ENCODE data around the gene SIRT7.
"Not testable (repeated sequence)": the region's sequence is repeated elsewhere in the genome, so short reads cannot be mapped to it uniquely, and the experiment has no call there.

Gene SIRT7

DNA sequence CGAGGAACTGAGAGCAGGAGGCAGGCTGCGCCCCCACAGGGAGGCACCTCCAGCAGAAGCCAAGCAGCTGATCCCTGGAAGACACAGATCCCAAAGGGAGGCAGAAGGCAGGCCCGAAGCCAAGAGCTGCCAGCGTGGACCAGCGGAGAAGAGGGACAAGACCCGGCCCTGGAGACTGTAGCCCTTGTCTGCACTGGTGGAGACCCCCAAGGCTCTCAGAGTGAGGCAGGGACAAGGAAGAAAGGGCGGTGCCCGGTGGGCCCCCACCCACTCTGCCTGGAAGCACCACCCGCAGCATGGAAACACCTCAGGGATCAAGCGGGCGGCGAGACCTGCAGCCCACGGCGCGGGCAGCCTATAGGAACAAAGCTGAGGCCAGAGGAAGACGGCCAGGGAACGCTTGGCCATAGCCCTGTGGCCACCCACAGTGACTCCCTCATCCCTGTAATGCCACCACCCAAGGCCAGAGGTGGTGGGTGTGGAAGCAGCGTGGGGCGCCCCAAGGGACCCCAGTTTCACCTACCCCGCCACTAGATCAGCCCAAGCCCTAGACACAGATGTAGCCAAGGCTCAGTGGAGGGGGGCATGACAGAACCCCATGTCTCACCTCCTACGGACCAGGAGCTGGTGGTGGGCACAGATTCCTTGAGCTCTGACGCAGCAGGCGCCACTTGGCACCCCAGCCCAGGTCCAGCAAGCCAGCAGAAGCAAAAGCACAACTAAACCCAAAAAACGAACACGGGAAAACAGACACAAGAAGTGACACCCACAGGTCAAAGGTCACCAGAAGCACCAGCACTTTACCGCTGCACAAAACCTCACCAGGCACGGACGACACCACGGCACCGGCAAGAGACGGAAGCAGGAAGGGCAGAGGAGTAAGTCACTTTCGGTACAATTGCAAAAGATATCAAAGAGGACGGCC is 2.9 kb upstream of the SIRT7 start:
- DNase-seq (ENCODE audit: low spot score): no peak

GRCh38 chr17:81918832-81919545 is 1.0 kb upstream of the SIRT7 start:
- DNase-seq (ENCODE audit: low spot score): no peak

DNA sequence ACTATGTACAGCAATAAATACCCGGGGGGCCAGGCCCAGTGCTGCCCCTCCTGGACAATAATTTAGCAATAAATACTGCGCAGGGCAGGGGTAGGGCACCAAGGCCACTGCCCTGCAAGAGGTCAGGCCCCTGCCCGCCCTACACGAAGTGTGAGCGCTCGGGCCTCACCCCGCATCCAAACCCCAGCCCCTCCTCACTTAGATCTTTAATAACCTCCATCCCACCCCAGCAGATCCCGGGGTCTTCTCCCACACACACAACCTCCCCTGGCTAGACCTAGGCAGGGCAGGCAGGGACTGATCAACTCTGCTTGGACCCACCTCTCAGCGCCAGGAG is 325 bp upstream of the SIRT7 start:
- not testable (repeated sequence) for DNase-seq (ENCODE audit: low spot score)

DNA sequence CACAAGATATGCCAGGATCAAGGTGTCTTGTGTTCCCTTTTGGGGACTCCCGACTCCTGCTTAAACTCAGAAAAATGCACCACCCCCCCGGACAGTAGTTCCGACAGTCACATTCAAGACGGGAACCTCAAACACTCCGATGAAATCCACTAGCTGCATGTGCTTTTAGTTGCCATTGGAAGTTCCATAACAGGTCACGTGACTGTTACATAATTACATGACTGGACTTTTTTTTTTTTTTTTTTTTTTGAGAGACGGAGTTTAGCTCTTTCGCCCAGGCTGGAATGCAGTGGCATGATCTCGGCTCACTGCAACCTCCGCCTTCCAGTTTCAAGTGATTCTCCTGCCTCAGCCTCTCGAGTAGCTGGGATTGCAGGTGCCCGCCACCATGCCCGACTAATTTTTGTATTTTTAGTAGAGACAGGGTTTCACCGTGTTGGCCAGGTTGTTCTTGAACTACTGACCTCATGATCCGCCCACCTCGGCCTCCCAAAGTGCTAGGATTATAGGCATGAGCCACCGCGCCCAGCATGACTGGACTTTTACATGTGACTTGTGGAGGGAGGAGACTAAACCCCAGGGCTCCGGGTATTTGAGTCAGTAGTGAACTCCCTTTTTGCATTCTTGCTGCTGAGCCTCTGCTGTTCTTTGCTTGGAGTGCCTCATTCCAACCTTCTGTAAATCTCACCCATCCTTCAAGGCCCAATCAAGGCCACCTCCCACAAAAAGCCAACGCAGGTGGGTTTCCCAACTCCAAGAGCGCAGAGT is 1.6 kb downstream of the SIRT7 start:
- DNase-seq (ENCODE audit: low spot score): no peak

DNA sequence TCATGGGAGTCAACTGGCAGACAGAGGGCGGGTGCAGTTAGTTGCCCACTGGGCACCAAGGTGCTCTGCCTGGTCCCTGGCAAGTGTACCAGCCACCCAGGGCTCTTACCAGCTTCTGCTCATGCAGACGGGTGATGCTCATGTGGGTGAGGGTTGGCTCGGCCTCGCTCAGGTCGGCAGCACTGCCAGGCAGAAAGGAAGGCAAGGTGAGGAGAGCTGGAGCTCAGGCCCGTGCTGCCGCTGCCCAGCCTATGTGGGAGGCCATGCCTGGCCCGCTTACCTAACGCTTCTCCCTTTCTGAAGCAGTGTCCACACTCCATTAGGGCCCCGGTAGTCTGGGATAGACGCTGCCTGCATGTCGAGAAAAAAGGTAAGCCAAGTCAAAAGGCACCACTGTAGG is 2.6 kb downstream of the SIRT7 start:
- DNase-seq (ENCODE audit: low spot score): no peak

DNA sequence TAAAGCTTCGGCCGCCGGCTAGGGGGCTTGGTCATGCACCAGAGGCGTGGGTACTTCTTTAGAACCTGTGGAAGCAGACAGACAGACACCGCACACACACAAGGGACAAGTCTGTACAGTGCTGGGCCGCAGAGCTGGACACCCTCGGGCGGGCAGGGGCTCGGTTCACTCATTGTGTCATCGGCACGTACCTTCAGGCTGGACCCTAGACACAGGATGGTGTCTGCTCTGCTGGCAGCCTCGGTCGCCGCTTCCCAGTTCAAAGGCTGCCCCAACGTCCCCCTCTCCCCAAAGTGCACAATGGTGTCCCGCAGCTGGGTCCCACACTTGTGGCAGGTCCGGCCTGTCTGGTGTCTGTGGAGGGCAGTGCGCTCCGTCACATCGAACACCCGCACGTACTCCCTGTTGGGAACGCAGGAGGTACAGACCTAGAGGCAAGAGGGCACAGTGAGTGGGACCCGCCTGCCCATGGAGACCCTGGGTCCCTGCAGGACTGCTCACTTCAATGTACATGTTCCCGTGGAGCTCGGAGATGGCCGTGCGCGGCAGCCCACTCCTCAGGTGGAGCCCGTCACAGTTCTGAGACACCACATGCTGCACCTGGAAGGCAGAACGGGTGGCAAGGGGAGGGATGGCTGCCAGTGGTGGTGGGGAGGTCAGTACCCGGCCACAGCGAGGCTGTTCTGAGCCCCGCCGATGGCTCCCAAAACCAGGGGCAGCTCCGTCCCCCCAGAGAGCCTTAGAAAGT is 3.7 kb downstream of the SIRT7 start:
- DNase-seq (ENCODE audit: low spot score): no peak

- no peak for DNase-seq (ENCODE audit: low spot score)
These were observed 4.4 kb downstream of the SIRT7 start for GRCh38 chr17:81913394-81914102.

DNA sequence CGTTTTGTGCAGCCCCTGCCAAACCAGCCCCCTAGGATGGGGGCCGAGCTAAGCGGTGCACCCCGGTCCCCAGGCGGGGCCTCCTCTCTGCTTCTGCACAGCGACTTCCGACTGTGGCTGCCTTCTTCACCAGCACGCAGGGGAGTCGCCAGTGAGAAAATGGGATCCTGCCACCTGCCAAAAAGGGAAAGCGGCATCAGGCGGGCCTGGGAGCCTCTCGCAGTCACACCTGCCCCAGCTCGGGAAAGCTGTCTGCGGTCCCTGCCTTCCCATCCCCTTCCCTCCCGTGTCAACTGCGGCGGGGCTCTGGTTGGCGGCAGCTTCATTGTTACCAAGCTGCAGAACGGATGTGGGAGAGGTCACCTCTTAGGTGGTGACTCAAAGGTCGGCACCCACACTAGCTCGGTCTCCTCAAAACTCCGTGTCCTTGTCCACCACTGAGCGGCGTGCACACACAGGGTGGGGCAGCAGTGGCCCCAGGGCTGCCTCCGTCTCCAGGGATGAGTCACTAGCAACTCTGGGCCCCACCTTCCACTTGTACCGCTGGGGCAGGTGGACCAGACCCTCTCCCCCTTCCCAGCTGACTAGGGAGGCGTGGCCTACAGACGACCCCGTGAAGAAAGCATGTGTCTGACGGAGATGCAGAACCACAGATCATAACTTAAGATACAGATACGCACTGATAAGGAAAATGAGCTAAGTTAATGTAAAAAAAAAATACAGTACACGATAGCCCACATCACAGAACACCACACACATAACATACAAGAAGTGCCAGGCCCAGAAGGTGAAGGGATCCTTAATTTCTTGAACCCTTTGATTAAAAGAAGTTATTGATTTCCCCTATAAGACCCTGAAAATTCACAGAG is 5.3 kb downstream of the SIRT7 start:
- no peak for DNase-seq (ENCODE audit: low spot score)

- DNase-seq (ENCODE audit: low spot score): no peak
These were observed 6.0 kb downstream of the SIRT7 start for GRCh38 chr17:81911969-81912368.

GRCh38 chr17:81911277-81911961 is 6.6 kb downstream of the SIRT7 start, which contains the start of gene PCYT2:
TSS of gene PCYT2 (minus strand) at chr17:81911399. CDS start at chr17:81911355, 44 bp downstream.
- peak; percentile 87 for DNase-seq (ENCODE audit: low spot score)

DNA sequence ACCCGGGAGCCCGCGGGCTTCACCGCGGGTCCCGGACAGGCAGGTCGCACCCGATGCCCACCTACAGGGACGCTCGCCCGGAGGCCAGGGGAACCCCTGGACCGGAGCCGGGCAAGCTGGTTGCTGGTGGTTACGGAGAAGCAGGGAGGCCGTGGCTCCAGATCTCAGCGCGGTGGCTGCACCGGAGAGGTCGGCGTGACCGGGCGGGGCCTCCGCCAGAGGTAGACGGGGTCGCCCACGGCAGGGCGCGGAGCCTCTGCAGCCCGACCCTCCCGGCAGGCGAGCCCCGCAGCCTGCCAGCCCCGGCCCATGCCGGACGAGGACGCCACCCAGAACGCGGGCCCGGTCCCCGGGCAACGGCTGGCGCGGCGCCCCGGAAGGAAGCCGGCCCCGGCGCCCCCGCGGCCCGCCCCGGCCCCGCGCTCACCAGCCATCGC is 7.1 kb downstream of the SIRT7 start:
- DNase-seq (ENCODE audit: low spot score): no peak

- DNase-seq (ENCODE audit: low spot score): no peak
These were observed 7.8 kb downstream of the SIRT7 start for GRCh38 chr17:81909966-81910839.

DNA sequence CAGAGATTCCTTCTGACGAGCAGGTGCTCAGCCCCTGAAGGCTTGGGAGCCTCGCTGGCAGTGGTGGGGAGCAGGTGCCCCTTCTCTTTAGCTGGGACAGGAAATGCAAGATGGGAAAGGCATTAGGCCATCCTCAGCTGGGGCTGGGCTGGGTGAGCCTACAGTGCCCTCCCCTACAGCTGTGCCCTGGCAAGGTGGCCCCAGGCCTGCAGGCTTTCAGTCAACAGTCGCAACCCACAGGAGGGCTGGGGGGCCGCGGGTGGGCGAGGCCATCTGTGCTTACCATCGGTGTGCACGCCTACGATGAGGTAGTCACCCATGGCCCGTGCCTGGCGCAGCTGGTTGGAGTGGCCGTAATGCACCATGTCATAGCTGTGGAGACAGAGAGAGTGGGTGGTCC is 8.7 kb downstream of the SIRT7 start:
- no peak for DNase-seq (ENCODE audit: low spot score)

- DNase-seq (ENCODE audit: low spot score): no peak
These were observed 9.2 kb downstream of the SIRT7 start for GRCh38 chr17:81908793-81909192.

DNA sequence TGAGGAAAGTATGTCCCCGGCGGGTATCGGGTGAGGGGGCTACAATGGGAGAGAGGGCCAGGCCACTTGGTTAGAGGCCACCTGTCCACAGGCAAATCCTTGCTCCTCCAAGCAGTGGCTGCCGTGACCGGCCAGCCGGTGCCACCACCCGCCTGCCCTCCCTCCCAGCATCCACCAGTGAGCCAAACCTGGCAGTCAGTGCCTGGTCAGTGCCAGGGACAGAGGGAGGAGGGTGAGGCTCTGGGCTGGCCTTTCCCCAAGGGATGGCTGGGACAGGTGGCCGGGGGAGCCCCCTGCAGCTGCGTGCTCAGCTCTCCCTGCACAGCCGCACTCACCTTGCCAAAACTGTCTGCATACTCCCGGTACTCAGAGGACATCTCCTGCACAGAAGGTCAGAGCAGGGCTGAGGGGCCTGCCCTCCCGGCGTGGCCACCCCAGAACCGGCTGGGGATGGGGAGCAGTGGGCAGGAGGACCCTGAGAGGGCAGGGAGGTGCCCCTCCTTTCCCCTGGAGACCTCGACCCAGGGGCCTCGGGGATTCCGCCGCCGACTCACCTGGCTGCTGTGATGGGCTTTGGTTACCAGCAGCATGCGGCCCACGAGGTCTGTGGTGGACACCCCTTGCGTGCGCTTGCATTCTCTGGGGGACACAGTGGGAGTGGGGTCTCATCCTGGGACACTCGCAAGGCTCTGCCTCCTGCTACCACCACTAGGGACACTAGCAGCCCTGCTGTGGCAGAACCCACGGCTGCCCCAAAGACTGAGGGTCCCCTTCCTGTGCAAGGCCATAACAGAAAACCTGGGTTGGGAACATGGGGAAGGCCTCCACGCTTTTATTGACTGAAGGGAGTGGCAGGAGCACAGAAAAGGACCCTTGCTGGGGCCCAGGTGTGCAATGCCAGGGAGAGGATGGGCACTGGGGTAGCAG is 10.5 kb downstream of the SIRT7 start:
- no peak for DNase-seq (ENCODE audit: low spot score)

DNA sequence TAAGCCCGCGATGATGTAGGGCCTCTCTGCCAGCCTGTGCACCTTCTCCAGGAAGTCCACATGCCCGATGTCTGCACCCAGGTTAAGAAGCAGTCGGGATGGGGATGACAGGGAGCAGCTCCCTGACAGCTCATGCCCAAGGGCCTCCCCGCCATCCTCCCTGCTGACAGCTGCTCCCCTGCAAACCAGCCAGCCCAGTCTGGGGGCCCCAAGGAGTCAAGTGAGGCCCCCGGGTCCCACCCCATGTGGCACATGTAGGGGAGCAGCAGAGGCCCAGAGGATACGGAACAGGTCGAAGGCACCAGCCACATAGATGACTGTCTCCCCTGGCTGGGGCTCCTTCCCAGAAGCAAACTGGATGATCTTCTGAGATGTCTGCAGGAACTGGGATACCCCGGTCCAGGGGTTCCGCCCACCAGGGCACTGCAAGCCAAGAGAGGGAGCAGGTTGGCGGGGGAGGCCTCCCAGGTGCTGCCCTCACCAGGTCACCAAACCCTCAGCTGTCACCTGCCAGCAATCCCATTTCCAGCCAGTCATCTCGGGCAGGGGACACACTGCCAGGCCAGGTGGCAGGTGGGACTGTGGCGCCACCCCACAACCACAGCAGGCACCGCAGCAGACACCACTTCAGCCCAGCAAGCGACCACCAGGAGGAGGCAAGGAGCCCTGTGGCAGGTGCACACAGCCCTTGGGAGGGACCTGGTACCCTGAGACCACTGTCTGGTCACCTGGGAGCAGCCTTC is 11.3 kb downstream of the SIRT7 start:
- DNase-seq (ENCODE audit: low spot score): no peak

- no peak for DNase-seq (ENCODE audit: low spot score)
These were observed 12.0 kb downstream of the SIRT7 start for GRCh38 chr17:81905993-81906392.
